ENCODE measurements around the gene ADRB2.

- TF ChIP-seq RAD21 (CRISPR knock-in tag; IDR thresholded peaks at IDR 0.05) (no peak), NFIC (IDR thresholded peaks at IDR 0.05; ENCODE audit: low read length) (no peak), ZFP37 (CRISPR knock-in tag; IDR thresholded peaks at IDR 0.05; ENCODE audit: borderline replicate concordance) (no peak), FOXM1 (CRISPR knock-in tag; IDR thresholded peaks at IDR 0.05) (no peak), CTCF (CRISPR knock-in tag; IDR thresholded peaks at IDR 0.05) (no peak), SP2 (CRISPR knock-in tag; IDR thresholded peaks at IDR 0.05) (no peak)
Measured at GRCh38 chr5:148785223-148785622, 41.2 kb upstream of the ADRB2 start.

All from HepG2 (cell line).